NCI-H446 (cell line): ENCODE data around the gene DLG2.

Experiments
- DNase-seq, 2 experiments: peaks; one replicate each; lab custom pipeline; 2025; lab: John Stamatoyannopoulos, UW

DLG2 gene

GRCh38 chr11:84012171-84012826, 1614.8 kb downstream of the DLG2 start:
- no peak for DNase-seq

- no peak for DNase-seq
These were observed 1624.0 kb downstream of the DLG2 start for GRCh38 chr11:84003181-84003580.

GRCh38 chr11:83998921-83999320, 1628.2 kb downstream of the DLG2 start:
- no peak for DNase-seq

GRCh38 chr11:83990160-83990733, 1636.9 kb downstream of the DLG2 start:
- DNase-seq = no peak

- no peak for DNase-seq
These were observed 1644.3 kb downstream of the DLG2 start for GRCh38 chr11:83982825-83983224.

- peak in 1 of 2 experiments; percentile 41 for DNase-seq
These were observed 1647.6 kb downstream of the DLG2 start for GRCh38 chr11:83979593-83979992.

- DNase-seq = no peak
These were observed 1648.2 kb downstream of the DLG2 start for GRCh38 chr11:83978942-83979341.

- no peak for DNase-seq
These were observed 1651.1 kb downstream of the DLG2 start for GRCh38 chr11:83976086-83976485.

- DNase-seq = no peak
These were observed 1654.6 kb downstream of the DLG2 start for GRCh38 chr11:83972536-83972935.

GRCh38 chr11:83971063-83971462, 1656.1 kb downstream of the DLG2 start:
- DNase-seq = peak; percentile 91 to 92

- peak in 1 of 2 experiments; percentile 29 for DNase-seq
These were observed 1657.0 kb downstream of the DLG2 start for GRCh38 chr11:83970061-83970671.

- DNase-seq = no peak
These were observed 1669.9 kb downstream of the DLG2 start for GRCh38 chr11:83957038-83957900.

GRCh38 chr11:83956119-83956697, 1670.9 kb downstream of the DLG2 start:
- no peak for DNase-seq

- no peak for DNase-seq
These were observed 1672.4 kb downstream of the DLG2 start for GRCh38 chr11:83954780-83955179.

- DNase-seq = no peak
These were observed 1675.6 kb downstream of the DLG2 start for GRCh38 chr11:83951521-83951920.

- DNase-seq = no peak
These were observed 1678.9 kb downstream of the DLG2 start for GRCh38 chr11:83948200-83948599.

- no peak for DNase-seq
These were observed 1681.2 kb downstream of the DLG2 start for GRCh38 chr11:83945976-83946375.

- no peak for DNase-seq
These were observed 1686.1 kb downstream of the DLG2 start for GRCh38 chr11:83941050-83941449.

GRCh38 chr11:83938148-83938547, 1689.0 kb downstream of the DLG2 start:
- DNase-seq = no peak

- peak in 1 of 2 experiments; percentile 23 for DNase-seq
These were observed 1694.1 kb downstream of the DLG2 start for GRCh38 chr11:83933008-83933407.

GRCh38 chr11:83927422-83927821, 1699.7 kb downstream of the DLG2 start:
- no peak for DNase-seq
